Mesendoderm (in vitro differentiated cells): ENCODE data around the gene PROCR.
"Not testable (repeated sequence)": the region's sequence is repeated elsewhere in the genome, so short reads cannot be mapped to it uniquely, and the experiment has no call there.

ENCODE experiments used
- DNase-seq: peaks from one replicate; pipeline ENCODE4 v3.0.0; 2013
- H2AK5ac ChIP-seq: 2 replicates; pipeline ENCODE4 v1.6.1; 2013; ENCODE audit warnings: low read length, inconsistent platforms
- H2BK120ac ChIP-seq: 2 replicates; pipeline ENCODE4 v1.6.1; 2013; ENCODE audit warnings: low read depth, mild to moderate bottlenecking, low read length, moderate library complexity, mixed read lengths
- H2BK15ac ChIP-seq: replicated peaks from 2 replicates; pipeline ENCODE4 v1.6.1; 2013; ENCODE audit warnings: low read depth, mild to moderate bottlenecking, moderate library complexity
- H2BK5ac ChIP-seq: 2 replicates; pipeline ENCODE4 v1.6.1; 2013; ENCODE audit warnings: low read length, inconsistent platforms
- H3K18ac ChIP-seq: 2 replicates; pipeline ENCODE4 v1.6.1; 2013; ENCODE audit warnings: mild to moderate bottlenecking, low read length, mixed read lengths
- H3K23ac ChIP-seq: one replicate; pipeline ENCODE4 v1.6.1; 2013; ENCODE audit warnings: low read length
- H3K27ac ChIP-seq: 2 replicates; pipeline ENCODE4 v1.5.1; 2013; ENCODE audit warnings: low read depth, mild to moderate bottlenecking, inconsistent platforms, low read length, moderate library complexity
- H3K27me3 ChIP-seq: 2 replicates; pipeline ENCODE4 v1.6.1; 2013; ENCODE audit warnings: low read length, control low read depth, mild to moderate bottlenecking, inconsistent platforms; ENCODE audit not compliant: insufficient read depth, poor library complexity
- H3K36me3 ChIP-seq: 2 replicates; pipeline ENCODE4 v1.6.1; 2013; ENCODE audit warnings: low read length, inconsistent platforms; ENCODE audit not compliant: control insufficient read depth, insufficient read depth
- H3K4ac ChIP-seq: one replicate; pipeline ENCODE4 v1.6.1; 2013; ENCODE audit warnings: low read depth, mild to moderate bottlenecking, low read length, moderate library complexity
- H3K4me1 ChIP-seq: 2 replicates; pipeline ENCODE4 v1.6.1; 2013; ENCODE audit warnings: low read depth, low read length, inconsistent platforms; ENCODE audit not compliant: control insufficient read depth
- H3K4me2 ChIP-seq: 2 replicates; pipeline ENCODE4 v1.6.1; 2013; ENCODE audit warnings: low read length
- H3K4me3 ChIP-seq: 2 replicates; pipeline ENCODE4 v1.5.1; 2013; ENCODE audit warnings: mild to moderate bottlenecking, low read length
- H3K56ac ChIP-seq: one replicate; pipeline ENCODE4 v1.6.1; 2013; ENCODE audit warnings: low read length
- H3K79me1 ChIP-seq: 2 replicates; pipeline ENCODE4 v1.6.1; 2013; ENCODE audit warnings: low read length, inconsistent platforms
- H3K79me2 ChIP-seq: 2 replicates; pipeline ENCODE4 v1.6.1; 2013; ENCODE audit warnings: mild to moderate bottlenecking, low read length; ENCODE audit not compliant: control insufficient read depth, insufficient read depth
- H3K9ac ChIP-seq: 2 replicates; pipeline ENCODE4 v1.6.1; 2013; ENCODE audit warnings: low read length, inconsistent platforms
- H4K5ac ChIP-seq: one replicate; pipeline ENCODE4 v1.6.1; 2013; ENCODE audit warnings: low read length
- H4K8ac ChIP-seq: one replicate; pipeline ENCODE4 v1.6.1; 2013; ENCODE audit warnings: low read depth, mild to moderate bottlenecking, control low read depth, low read length, moderate library complexity
- WGBS: extraction: QIAGEN DNeasy Blood & Tissue Kit; methylation state at CpG from one replicate; pipeline ENCODE4 v1.1.7; 2013; ENCODE audit warnings: low lambda C conversion rate, missing lambda C conversion rate; ENCODE audit not compliant: insufficient coverage; ENCODE audit errors: extremely low coverage; 5-methylcytosine and 5-hydroxymethylcytosine counted together

PROCR gene

GRCh38 chr20:35181731-35182130 lies 9.9 kb downstream of the PROCR start:
- H3K4me2 ChIP-seq = no peak overlapping the region
- H3K4me3 ChIP-seq = no peak overlapping the region
- no peak overlapping the region for H4K5ac ChIP-seq
- no peak for DNase-seq
- no peaks in the 10 kb centered on the region for H3K79me2 ChIP-seq
- no peak overlapping the region for H4K8ac ChIP-seq
- no peak overlapping the region for H2BK15ac ChIP-seq
- no peaks in the 10 kb centered on the region for H3K27me3 ChIP-seq
- H3K23ac ChIP-seq = no peak overlapping the region
- H2AK5ac ChIP-seq = no peak overlapping the region
- H3K4ac ChIP-seq = no peak overlapping the region
- no peaks in the 10 kb centered on the region for H3K36me3 ChIP-seq
- H3K79me1 ChIP-seq = no peaks in the 10 kb centered on the region
- H3K4me1 ChIP-seq = no peaks in the 10 kb centered on the region
- no peak overlapping the region for H3K56ac ChIP-seq
- H3K18ac ChIP-seq = no peak overlapping the region
- H3K27ac ChIP-seq = no peak overlapping the region
- H3K9ac ChIP-seq = no peak overlapping the region
- H2BK120ac ChIP-seq = no peak overlapping the region
- H2BK5ac ChIP-seq = no peak overlapping the region

DNA sequence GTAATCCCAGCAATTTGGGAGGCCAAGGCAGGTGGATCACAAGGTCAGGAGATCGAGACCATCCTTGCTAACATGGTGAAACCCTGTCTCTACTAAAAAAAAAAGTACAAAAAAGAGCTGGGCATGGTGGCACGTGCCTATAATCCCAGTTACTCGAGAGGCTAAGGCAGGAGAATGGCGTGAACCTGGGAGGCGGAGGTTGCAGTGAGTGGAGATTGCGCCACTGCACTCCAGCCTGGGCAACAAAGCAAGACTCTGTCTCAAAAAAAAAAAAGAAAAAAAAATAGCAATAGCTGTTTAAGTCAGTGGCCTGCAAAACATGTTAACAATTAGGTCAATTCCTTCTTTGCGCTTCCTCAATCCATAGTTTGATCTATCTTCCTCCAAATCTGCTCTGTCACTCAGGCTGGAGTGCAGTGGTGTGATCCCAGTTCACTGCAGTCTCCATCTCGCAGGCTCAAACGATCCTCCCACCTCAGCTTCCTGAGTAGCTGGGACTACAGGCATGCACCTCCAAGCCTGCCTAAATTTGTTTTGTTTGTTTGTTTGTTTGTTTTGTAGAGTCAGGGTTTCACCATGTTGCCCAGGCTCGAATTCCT lies 14.9 kb downstream of the PROCR start:
- DNase-seq, H3K4me1 ChIP-seq, H3K79me1 ChIP-seq, H4K5ac ChIP-seq, H2BK120ac ChIP-seq, H4K8ac ChIP-seq, H3K27me3 ChIP-seq, H3K4me3 ChIP-seq, H3K23ac ChIP-seq, H3K36me3 ChIP-seq, H3K18ac ChIP-seq, H3K4me2 ChIP-seq, H3K9ac ChIP-seq, H2BK5ac ChIP-seq, H2AK5ac ChIP-seq, H3K79me2 ChIP-seq, H3K4ac ChIP-seq, H2BK15ac ChIP-seq, H3K27ac ChIP-seq, H3K56ac ChIP-seq: not testable (repeated sequence)
- WGBS = no CpG with 5 or more reads among the region's 10 CpGs

DNA sequence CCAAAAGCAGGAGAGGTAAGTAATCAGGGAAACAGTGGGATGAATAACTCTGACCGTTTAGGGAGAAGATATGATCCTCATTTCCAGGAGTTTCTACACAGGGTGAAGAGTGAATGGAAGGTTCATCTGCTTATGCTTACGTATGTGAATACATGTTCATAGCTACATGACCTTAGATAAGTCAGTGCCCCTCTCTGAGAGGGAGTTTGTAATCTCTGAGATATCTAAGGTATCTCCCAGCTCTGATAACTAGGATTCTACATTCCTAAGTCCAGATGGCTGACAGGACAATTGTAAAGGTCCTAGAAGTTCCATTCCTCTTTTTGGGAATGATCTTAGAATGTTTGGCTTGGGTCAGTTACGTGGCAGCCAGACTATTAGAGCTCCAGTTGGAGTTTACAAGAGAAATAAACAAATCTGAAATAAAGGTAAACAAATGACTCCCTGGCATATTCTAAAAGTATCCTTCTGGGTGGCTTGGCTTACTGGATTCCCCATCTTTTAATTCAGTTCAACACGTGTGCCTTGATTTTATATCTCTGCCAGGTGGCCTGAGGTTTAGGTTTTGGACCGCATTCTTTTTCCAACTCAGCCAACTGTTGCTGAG lies 15.8 kb downstream of the PROCR start:
- H3K4me1 ChIP-seq = no peaks in the 10 kb centered on the region
- H3K4me2 ChIP-seq = no peak overlapping the region
- H3K4me3 ChIP-seq = no peak overlapping the region
- H2BK120ac ChIP-seq = no peak overlapping the region
- no peak overlapping the region for H3K4ac ChIP-seq
- no peak overlapping the region for H3K56ac ChIP-seq
- no peak overlapping the region for H2BK5ac ChIP-seq
- no CpG with 5 or more reads among the region's 5 CpGs for WGBS
- no peak overlapping the region for H4K5ac ChIP-seq
- no peak overlapping the region for H3K27ac ChIP-seq
- H3K9ac ChIP-seq = no peak overlapping the region
- H3K79me1 ChIP-seq = no peaks in the 10 kb centered on the region
- no peaks in the 10 kb centered on the region for H3K27me3 ChIP-seq
- H3K79me2 ChIP-seq = no peaks in the 10 kb centered on the region
- H3K18ac ChIP-seq = no peak overlapping the region
- no peak overlapping the region for H4K8ac ChIP-seq
- H3K36me3 ChIP-seq = no peaks in the 10 kb centered on the region
- no peak overlapping the region for H3K23ac ChIP-seq
- no peak overlapping the region for H2AK5ac ChIP-seq
- DNase-seq = no peak
- no peak overlapping the region for H2BK15ac ChIP-seq

- not testable (repeated sequence) for H3K79me2 ChIP-seq, H3K27ac ChIP-seq, H3K79me1 ChIP-seq, H3K56ac ChIP-seq, H3K9ac ChIP-seq, H4K8ac ChIP-seq, H3K4me1 ChIP-seq, H3K4me2 ChIP-seq, H3K4ac ChIP-seq, H2AK5ac ChIP-seq, H3K36me3 ChIP-seq, H3K23ac ChIP-seq, H2BK15ac ChIP-seq, H3K18ac ChIP-seq, H2BK120ac ChIP-seq, H3K4me3 ChIP-seq, H2BK5ac ChIP-seq, H3K27me3 ChIP-seq, DNase-seq, H4K5ac ChIP-seq
- no CpG with 5 or more reads among the region's 8 CpGs for WGBS
Measured at GRCh38 chr20:35189223-35189622, 17.4 kb downstream of the PROCR start.

DNA sequence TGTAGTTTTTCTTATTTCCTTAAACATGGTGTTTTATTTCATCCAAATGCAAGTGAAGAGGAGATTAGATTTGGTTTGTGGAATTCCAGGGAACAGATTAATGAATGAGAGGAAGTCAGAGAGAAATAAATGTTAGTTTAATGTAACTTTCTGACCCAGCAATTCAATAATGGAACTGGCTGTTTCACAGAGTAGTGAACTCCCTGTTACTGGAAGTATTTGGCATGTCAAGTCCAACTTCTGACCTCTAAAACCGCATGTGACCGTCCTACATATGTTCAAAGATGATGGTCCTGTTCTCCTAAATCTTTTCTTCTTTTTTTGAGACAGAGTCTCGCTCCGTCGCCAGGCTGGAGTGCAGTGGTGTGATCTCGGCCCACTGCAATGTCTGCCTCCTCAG lies 18.7 kb downstream of the PROCR start:
- no peak overlapping the region for H3K23ac ChIP-seq
- no peak overlapping the region for H2AK5ac ChIP-seq
- H3K79me1 ChIP-seq = no peaks in the 10 kb centered on the region
- no peak overlapping the region for H3K4ac ChIP-seq
- H3K18ac ChIP-seq = no peak overlapping the region
- H3K4me1 ChIP-seq = no peaks in the 10 kb centered on the region
- H2BK5ac ChIP-seq = no peak overlapping the region
- H3K4me2 ChIP-seq = no peak overlapping the region
- H3K4me3 ChIP-seq = no peak overlapping the region
- H3K56ac ChIP-seq = no peak overlapping the region
- no peaks in the 10 kb centered on the region for H3K79me2 ChIP-seq
- H2BK120ac ChIP-seq = no peak overlapping the region
- no peaks in the 10 kb centered on the region for H3K36me3 ChIP-seq
- no peak overlapping the region for H2BK15ac ChIP-seq
- WGBS = no CpG with 5 or more reads among the region's 6 CpGs
- H3K27me3 ChIP-seq = no peaks in the 10 kb centered on the region
- DNase-seq = no peak
- no peak overlapping the region for H3K9ac ChIP-seq
- H3K27ac ChIP-seq = no peak overlapping the region
- H4K8ac ChIP-seq = no peak overlapping the region
- H4K5ac ChIP-seq = no peak overlapping the region
